ENCODE data around the gene KRT5. TPM values are rescaled to one million over a fixed set of nuclear protein-coding genes. Genes with fewer than 3 reads are reported as not detected.
A peak's percentile ranks its signal among the peaks of the same experiment; 100 is the strongest.

The KRT5 gene
- total RNA-seq, 5 donors from 2014 or later (not counting 1 experiment from before 2014, with no cell fraction given): not detected

- H3K36me3 ChIP-seq (ENCODE audit: control insufficient read depth in 2 of 2, extremely low read depth in 1 of 2, insufficient read depth in 1 of 2, low read length in 1 of 2): no peaks in the 10 kb centered on the region
- ChIA-PET POLR2A (no interaction called here), CTCF (no interaction called here)
- peak in 1 of 4 experiments; percentile 32 for ATAC-seq (replicated peaks in 1 of 4)
- H3K27me3 ChIP-seq (replicated peaks in 1 of 2; ENCODE audit: control insufficient read depth in 2 of 2, extremely low read depth in 1 of 2, insufficient read depth in 2 of 2, low read length in 1 of 2): peaks cover 0 to 5% of the 10 kb centered on the region in 2 experiments
- no peaks in the 10 kb centered on the region for H3K36me3 Mint-ChIP-seq
- no peak overlapping the region for H3K4me3 Mint-ChIP-seq
- WGBS (ENCODE audit: insufficient coverage): 50% methylated on average over 2 of the region's 8 CpGs
- H3K9me3 ChIP-seq: no peaks in the 10 kb centered on the region
- no peak overlapping the region for H3K4me3 ChIP-seq (ENCODE audit: control insufficient read depth in 1 of 2, extremely low read depth in 1 of 2, low read length in 1 of 2)
- peak overlapping the region; percentile 27 for H3K27ac ChIP-seq (ENCODE audit: low read length)
- peak in 2 of 35 experiments; percentile 12 to 44 for DNase-seq
- H3K27me3 Mint-ChIP-seq: peaks cover 15 to 26% of the 10 kb centered on the region in 2 donors
- H3K4me1 Mint-ChIP-seq: peaks cover 5 to 35% (median 9%) of the 10 kb centered on the region in 3 donors
- peaks cover 0 to 67% of the 10 kb centered on the region in 2 experiments for H3K4me1 ChIP-seq (ENCODE audit: control insufficient read depth in 1 of 2, extremely low read depth in 1 of 2, insufficient read depth in 2 of 2, low read length in 2 of 2)
- H3K9me3 Mint-ChIP-seq: no peaks in the 10 kb centered on the region
- peak overlapping the region in 1 of 2 donors; percentile 32 for H3K27ac Mint-ChIP-seq
These were observed 38.7 kb upstream of the KRT5 start for GRCh38 chr12:52558781-52559445.

DNA sequence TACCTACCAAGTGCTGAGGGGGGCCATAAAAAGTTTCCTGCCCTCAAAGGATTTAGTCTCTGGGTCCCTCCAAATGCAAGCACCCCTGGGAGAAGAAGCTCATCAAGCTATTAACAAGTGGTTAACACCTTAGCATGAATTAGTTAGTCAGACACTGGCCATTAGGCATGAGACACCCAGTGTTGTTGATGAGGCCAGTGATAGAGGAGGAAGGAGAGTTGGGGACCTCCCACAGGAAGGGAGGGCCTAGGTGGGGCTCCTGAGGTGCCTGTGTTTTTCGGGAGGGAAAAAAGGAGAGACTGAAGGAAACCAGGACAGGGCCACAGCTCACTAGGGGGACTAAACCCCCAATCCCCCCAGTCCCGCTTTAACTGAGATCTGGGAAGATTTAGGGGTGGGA is 37.3 kb upstream of the KRT5 start:
- Histone ChIP-seq H3K4me1 (ENCODE audit: control insufficient read depth in 1 of 2, extremely low read depth in 1 of 2, insufficient read depth in 2 of 2, low read length in 2 of 2) (peaks cover 0 to 76% of the 10 kb centered on the region in 2 experiments), H3K36me3 (ENCODE audit: control insufficient read depth in 2 of 2, extremely low read depth in 1 of 2, insufficient read depth in 1 of 2, low read length in 1 of 2) (no peaks in the 10 kb centered on the region), H3K9me3 (no peaks in the 10 kb centered on the region), H3K4me3 (ENCODE audit: control insufficient read depth in 1 of 2, extremely low read depth in 1 of 2, low read length in 1 of 2) (no peak overlapping the region), H3K27ac (ENCODE audit: low read length) (peak overlapping the region; percentile 53), H3K27me3 (replicated peaks in 1 of 2; ENCODE audit: control insufficient read depth in 2 of 2, extremely low read depth in 1 of 2, insufficient read depth in 2 of 2, low read length in 1 of 2) (peaks cover 0 to 10% of the 10 kb centered on the region in 2 experiments)
- no peaks in the 10 kb centered on the region for H3K9me3 Mint-ChIP-seq
- H3K4me3 Mint-ChIP-seq: no peak overlapping the region
- H3K27me3 Mint-ChIP-seq: peaks cover 15 to 26% of the 10 kb centered on the region in 2 donors
- POLR2A ChIA-PET: no interaction called here
- peaks cover 5 to 35% (median 9%) of the 10 kb centered on the region in 3 donors for H3K4me1 Mint-ChIP-seq
- CTCF ChIA-PET: no interaction called here
- ATAC-seq (replicated peaks in 1 of 4) (no peak), DNase-seq (peak in 1 of 35 experiments; percentile 18)
- H3K27ac Mint-ChIP-seq: no peak overlapping the region
- no CpG with 5 or more reads among the region's 2 CpGs for WGBS (ENCODE audit: insufficient coverage)
- H3K36me3 Mint-ChIP-seq: no peaks in the 10 kb centered on the region

DNA sequence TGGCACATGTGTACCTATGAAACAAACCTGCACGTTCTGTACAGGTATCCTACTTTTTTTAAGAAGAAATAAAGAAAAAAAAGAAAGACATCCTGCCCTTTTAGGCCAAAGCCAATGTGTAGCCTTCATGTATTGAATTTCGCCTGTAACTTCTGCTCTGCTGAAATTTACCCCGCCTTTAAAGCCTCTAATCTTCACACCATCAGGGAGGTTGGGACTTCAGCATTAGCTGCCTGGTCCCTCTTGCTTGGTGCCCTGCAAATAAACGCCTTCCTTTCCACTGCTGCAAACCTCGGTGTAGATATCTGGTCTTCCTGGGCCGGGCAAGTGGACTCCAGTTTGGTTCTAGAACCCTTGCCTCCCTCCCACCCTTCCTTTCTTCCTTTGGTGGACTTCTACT is 35.4 kb upstream of the KRT5 start:
- DNase-seq (peak in 3 of 35 experiments; percentile 15 to 60 (median 30)), ATAC-seq (replicated peaks in 1 of 4) (peak in 2 of 4 experiments; percentile 34 to 45)
- Mint-ChIP-seq H3K9me3 (no peaks in the 10 kb centered on the region), H3K27ac (no peak overlapping the region), H3K27me3 (peaks cover 24 to 34% of the 10 kb centered on the region in 2 donors), H3K4me3 (no peak overlapping the region), H3K4me1 (peaks cover 5 to 35% (median 9%) of the 10 kb centered on the region in 3 donors), H3K36me3 (no peaks in the 10 kb centered on the region)
- 18% methylated on average over 3 of the region's 6 CpGs for WGBS (ENCODE audit: insufficient coverage)
- Histone ChIP-seq H3K4me3 (ENCODE audit: control insufficient read depth in 1 of 2, extremely low read depth in 1 of 2, low read length in 1 of 2) (no peak overlapping the region), H3K27ac (ENCODE audit: low read length) (peak overlapping the region; percentile 23), H3K36me3 (ENCODE audit: control insufficient read depth in 2 of 2, extremely low read depth in 1 of 2, insufficient read depth in 1 of 2, low read length in 1 of 2) (no peaks in the 10 kb centered on the region), H3K9me3 (no peaks in the 10 kb centered on the region), H3K27me3 (replicated peaks in 1 of 2; ENCODE audit: control insufficient read depth in 2 of 2, extremely low read depth in 1 of 2, insufficient read depth in 2 of 2, low read length in 1 of 2) (peaks cover 0 to 19% of the 10 kb centered on the region in 2 experiments), H3K4me1 (ENCODE audit: control insufficient read depth in 1 of 2, extremely low read depth in 1 of 2, insufficient read depth in 2 of 2, low read length in 2 of 2) (peaks cover 0 to 72% of the 10 kb centered on the region in 2 experiments)
- POLR2A ChIA-PET: no interaction called here
- CTCF ChIA-PET: no interaction called here

- Histone ChIP-seq H3K27me3 (replicated peaks in 1 of 2; ENCODE audit: control insufficient read depth in 2 of 2, extremely low read depth in 1 of 2, insufficient read depth in 2 of 2, low read length in 1 of 2) (peaks cover 0 to 22% of the 10 kb centered on the region in 2 experiments), H3K4me1 (ENCODE audit: control insufficient read depth in 1 of 2, extremely low read depth in 1 of 2, insufficient read depth in 2 of 2, low read length in 2 of 2) (peaks cover 0 to 45% of the 10 kb centered on the region in 2 experiments), H3K27ac (ENCODE audit: low read length) (no peak within 1 kb of the TSS), H3K36me3 (ENCODE audit: control insufficient read depth in 2 of 2, extremely low read depth in 1 of 2, insufficient read depth in 1 of 2, low read length in 1 of 2) (no peaks in the 10 kb centered on the region), H3K4me3 (ENCODE audit: control insufficient read depth in 1 of 2, extremely low read depth in 1 of 2, low read length in 1 of 2) (no peak within 1 kb of the TSS), H3K9me3 (no peaks in the 10 kb centered on the region)
- H3K27ac Mint-ChIP-seq: peak within 1 kb of the TSS in 1 of 2 donors; percentile 1
- H3K27me3 Mint-ChIP-seq: peaks cover 16 to 21% of the 10 kb centered on the region in 2 donors
- peaks cover 5 to 18% (median 9%) of the 10 kb centered on the region in 3 donors for H3K4me1 Mint-ChIP-seq
- DNase-seq: no peak
- no peak within 1 kb of the TSS for H3K4me3 Mint-ChIP-seq
- ATAC-seq (replicated peaks in 1 of 4): no peak
- POLR2A ChIA-PET: no interaction called here
- 83% methylated on average over 14 of the region's 14 CpGs for WGBS (ENCODE audit: insufficient coverage)
- no peaks in the 10 kb centered on the region for H3K9me3 Mint-ChIP-seq
- no peaks in the 10 kb centered on the region for H3K36me3 Mint-ChIP-seq
- CTCF ChIA-PET: no interaction called here
These were observed 32.5 kb upstream of the KRT5 start, which contains the start of gene KRT71 for GRCh38 chr12:52552681-52553195. KRT71 (minus strand) TSS chr12:52553145; CDS start chr12:52553077, 68 bp downstream.

DNA sequence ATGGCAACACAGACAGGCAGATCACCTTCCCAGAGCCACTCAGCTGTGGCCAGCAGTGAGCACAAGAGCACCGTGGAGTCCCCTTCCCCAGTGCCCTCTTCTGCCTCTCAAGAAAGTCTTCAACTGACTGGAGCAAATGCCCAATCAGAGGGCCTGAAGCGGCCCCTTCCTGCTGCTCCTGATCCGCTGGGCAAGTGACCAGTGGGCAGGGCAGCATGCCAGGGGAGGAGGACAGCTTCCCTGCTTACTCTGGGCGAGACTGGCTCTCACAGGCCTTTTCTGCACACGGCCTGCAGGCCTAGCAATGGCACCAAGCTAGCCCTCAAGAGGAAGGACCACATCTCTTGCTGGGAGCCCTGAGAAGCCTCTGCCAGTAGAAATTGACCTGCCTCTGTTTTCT is 31.9 kb upstream of the KRT5 start:
- peaks cover 0 to 17% (median 9%) of the 10 kb centered on the region in 3 donors for H3K4me1 Mint-ChIP-seq
- CTCF ChIA-PET: no interaction called here
- POLR2A ChIA-PET: no interaction called here
- Histone ChIP-seq H3K27ac (ENCODE audit: low read length) (no peak overlapping the region), H3K27me3 (replicated peaks in 1 of 2; ENCODE audit: control insufficient read depth in 2 of 2, extremely low read depth in 1 of 2, insufficient read depth in 2 of 2, low read length in 1 of 2) (peaks cover 0 to 22% of the 10 kb centered on the region in 2 experiments), H3K4me1 (ENCODE audit: control insufficient read depth in 1 of 2, extremely low read depth in 1 of 2, insufficient read depth in 2 of 2, low read length in 2 of 2) (peaks cover 0 to 39% of the 10 kb centered on the region in 2 experiments), H3K36me3 (ENCODE audit: control insufficient read depth in 2 of 2, extremely low read depth in 1 of 2, insufficient read depth in 1 of 2, low read length in 1 of 2) (no peaks in the 10 kb centered on the region), H3K4me3 (ENCODE audit: control insufficient read depth in 1 of 2, extremely low read depth in 1 of 2, low read length in 1 of 2) (no peak overlapping the region), H3K9me3 (no peaks in the 10 kb centered on the region)
- no peak overlapping the region for H3K4me3 Mint-ChIP-seq
- WGBS (ENCODE audit: insufficient coverage): 35% methylated on average over 5 of the region's 5 CpGs
- H3K27me3 Mint-ChIP-seq: peaks cover 13 to 18% of the 10 kb centered on the region in 2 donors
- ATAC-seq (replicated peaks in 1 of 4): no peak
- H3K27ac Mint-ChIP-seq: no peak overlapping the region
- DNase-seq: no peak
- no peaks in the 10 kb centered on the region for H3K36me3 Mint-ChIP-seq
- no peaks in the 10 kb centered on the region for H3K9me3 Mint-ChIP-seq

GRCh38 chr12:52551216-52551865 is 31.1 kb upstream of the KRT5 start:
- Mint-ChIP-seq H3K9me3 (no peaks in the 10 kb centered on the region), H3K4me1 (peaks cover 0 to 16% (median 9%) of the 10 kb centered on the region in 3 donors), H3K27ac (no peak overlapping the region), H3K36me3 (no peaks in the 10 kb centered on the region), H3K27me3 (peaks cover 13 to 22% of the 10 kb centered on the region in 2 donors), H3K4me3 (no peak overlapping the region)
- peaks cover 0 to 31% of the 10 kb centered on the region in 2 experiments for H3K4me1 ChIP-seq (ENCODE audit: control insufficient read depth in 1 of 2, extremely low read depth in 1 of 2, insufficient read depth in 2 of 2, low read length in 2 of 2)
- CTCF ChIA-PET: interaction anchor here in 1 of 2 donors (1.5 kb wide), 1 partner anchor 319 kb away, joined by 4 read pairs; no protein-coding TSS in a partner anchor
- no peak for ATAC-seq (replicated peaks in 1 of 4)
- no peak overlapping the region for H3K4me3 ChIP-seq (ENCODE audit: control insufficient read depth in 1 of 2, extremely low read depth in 1 of 2, low read length in 1 of 2)
- H3K36me3 ChIP-seq (ENCODE audit: control insufficient read depth in 2 of 2, extremely low read depth in 1 of 2, insufficient read depth in 1 of 2, low read length in 1 of 2): no peaks in the 10 kb centered on the region
- H3K27ac ChIP-seq (ENCODE audit: low read length): no peak overlapping the region
- 74% methylated on average over 4 of the region's 6 CpGs for WGBS (ENCODE audit: insufficient coverage)
- DNase-seq: no peak
- peaks cover 0 to 24% of the 10 kb centered on the region in 2 experiments for H3K27me3 ChIP-seq (replicated peaks in 1 of 2; ENCODE audit: control insufficient read depth in 2 of 2, extremely low read depth in 1 of 2, insufficient read depth in 2 of 2, low read length in 1 of 2)
- no peaks in the 10 kb centered on the region for H3K9me3 ChIP-seq
- POLR2A ChIA-PET: no interaction called here

Measured in T-cell (primary cell).